Panc1 (cell line): Measurements from ENCODE around the gene RBMS1. TPM values are rescaled to one million over a fixed set of nuclear protein-coding genes. Genes with fewer than 3 reads are reported as not detected.

Source experiments
- ATAC-seq: fragments of 200-7000 bp; cut with Tn5 transposase; 2 replicates; pipeline ENCODE4 v1.9.1; 2020; ENCODE audit warnings: mild to moderate bottlenecking, moderate library complexity
- BruUV-seq: library from RNA; stranded (reverse); fragments of 400-500 nt; replicated peaks from 2 replicates; lab custom pipeline; 2021; lab: Mats Ljungman, UMichigan
- CTCF ChIA-PET: fragments of 300-600 bp; sonication (Branson Sonifier 250); formaldehyde crosslinking; loops from one replicate; lab custom pipeline; 2022; ENCODE audit warnings: antibody characterized with exemption; lab: Charles Lee
- POLR2A ChIA-PET: fragments of 300-600 bp; sonication (Branson Sonifier 250); formaldehyde crosslinking; loops from one replicate; lab custom pipeline; 2022; ENCODE audit warnings: antibody characterized with exemption; lab: Charles Lee
- DNase-seq: peaks from one replicate; pipeline ENCODE4 v3.0.0-alpha.2; 2010; ENCODE audit warnings: low read depth, low spot score
- H3K27ac ChIP-seq: 2 replicates; pipeline ENCODE4 v1.5.1; 2011; ENCODE audit warnings: mild to moderate bottlenecking, low read length, inconsistent platforms
- H3K27me3 ChIP-seq: fragments of 200-500 bp; sonication (Bioruptor generic); 2 replicates; pipeline ENCODE4 v1.6.0; 2014; ENCODE audit warnings: low read length, inconsistent platforms; ENCODE audit not compliant: control insufficient read depth, insufficient read depth
- H3K36me3 ChIP-seq: fragments of 200-500 bp; sonication (Bioruptor generic); 2 replicates; pipeline ENCODE4 v1.5.1; 2014; ENCODE audit warnings: inconsistent platforms, mild to moderate bottlenecking, low read length, moderate library complexity; ENCODE audit not compliant: control insufficient read depth, insufficient read depth
- H3K4me1 ChIP-seq: 2 replicates; pipeline ENCODE4 v1.5.1; 2011; ENCODE audit warnings: inconsistent platforms, mild to moderate bottlenecking, low read length, moderate library complexity; ENCODE audit not compliant: control insufficient read depth, insufficient read depth
- H3K4me3 ChIP-seq, 2 experiments: 2 replicates each; pipeline ENCODE4 v1.5.1; 2011 to 2012; ENCODE audit warnings: low read depth in 2 of 2, low read length in 2 of 2, mild to moderate bottlenecking in 2 of 2, inconsistent platforms in 1 of 2, moderate library complexity in 1 of 2
- H3K9me3 ChIP-seq: fragments of 200-500 bp; sonication (Bioruptor generic); 2 replicates; pipeline ENCODE4 v1.5.1; 2014; ENCODE audit warnings: low read depth, mild to moderate bottlenecking, inconsistent platforms, low read length, moderate library complexity; ENCODE audit not compliant: control insufficient read depth, insufficient read depth
- POLR2AphosphoS5 ChIP-seq: IDR thresholded peaks from 2 replicates; pipeline ENCODE4 v1.6.1; 2012; ENCODE audit warnings: mild to moderate bottlenecking, low read depth, low read length, moderate library complexity
- SIN3A ChIP-seq: IDR thresholded peaks from 2 replicates; pipeline ENCODE4 v1.6.1; 2012; ENCODE audit warnings: low read depth, mild to moderate bottlenecking, low read length, moderate library complexity, borderline replicate concordance; ENCODE audit not compliant: insufficient read depth
- TCF7L2 ChIP-seq: IDR thresholded peaks from 2 replicates; pipeline ENCODE4 v1.6.1; 2011; ENCODE audit warnings: mild to moderate bottlenecking, low read depth, low read length, inconsistent platforms
- in situ Hi-C: cut with HindIII; loops from 2 replicates; pipeline ENCODE4 v1.10.0; 2016; ENCODE audit warnings: low sequenced_read_pairs, low pct_unique_long_range_greater_than_20kb
- intact Hi-C: fragments of 100-400 bp; cut with micrococcal nuclease; formaldehyde crosslinking; loops from one replicate; pipeline ENCODE4 v1.10.0; 2022; ENCODE audit not compliant: unreplicated experiment
- total RNA-seq: library from RNA; stranded (reverse); gene quantifications from one replicate; pipeline ENCODE4 v1.2.1, GENCODE V29; 2021; ENCODE audit not compliant: unreplicated experiment
- TF ChIP-seq, protein P1 (sequence below): fragments of 450-650 bp; IDR thresholded peaks from 2 replicates; pipeline ENCODE4 v1.5.1; 2017; ENCODE audit warnings: mild to moderate bottlenecking
- TF ChIP-seq, protein P2 (sequence below), 2 experiments: IDR thresholded peaks; 2 replicates each; pipeline ENCODE4 v1.6.1; 2011 to 2012; ENCODE audit warnings: low read depth in 2 of 2, control low read depth in 1 of 2, low read length in 1 of 2, mild to moderate bottlenecking in 1 of 2, moderate library complexity in 1 of 2; ENCODE audit not compliant: insufficient read depth in 1 of 2

The RBMS1 gene
- total RNA-seq, 1 experiment from 2014 or later: 67.0 TPM

DNA sequence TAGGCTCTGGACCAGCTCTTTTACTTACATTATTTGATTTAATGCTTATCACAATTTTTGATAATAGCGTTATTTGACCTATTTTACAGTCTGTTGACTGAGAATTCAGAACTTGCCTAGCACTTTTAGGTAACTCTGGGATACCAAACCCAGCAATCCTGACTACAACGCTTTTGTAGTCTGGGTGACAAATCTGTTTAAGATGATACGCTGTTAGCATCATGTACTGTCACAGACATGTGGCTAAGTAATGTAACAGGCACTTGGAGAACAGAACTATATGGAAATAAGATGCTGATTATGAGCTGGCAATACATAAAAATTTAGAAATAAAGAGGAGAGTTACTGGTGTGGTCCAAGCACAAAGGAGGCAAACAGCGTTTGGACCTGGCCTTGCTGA lies 130.6 kb downstream of the RBMS1 start:
- no peak overlapping the region for H3K4me3 ChIP-seq
- in situ Hi-C loops (no loop called here), intact Hi-C loops (no loop called here)
- no peak overlapping the region for H3K27ac ChIP-seq
- no peaks in the 10 kb centered on the region for H3K9me3 ChIP-seq
- ATAC-seq (no peak), DNase-seq (no peak)
- no TSS peak for BruUV-seq
- TF ChIP-seq, protein P1, sequence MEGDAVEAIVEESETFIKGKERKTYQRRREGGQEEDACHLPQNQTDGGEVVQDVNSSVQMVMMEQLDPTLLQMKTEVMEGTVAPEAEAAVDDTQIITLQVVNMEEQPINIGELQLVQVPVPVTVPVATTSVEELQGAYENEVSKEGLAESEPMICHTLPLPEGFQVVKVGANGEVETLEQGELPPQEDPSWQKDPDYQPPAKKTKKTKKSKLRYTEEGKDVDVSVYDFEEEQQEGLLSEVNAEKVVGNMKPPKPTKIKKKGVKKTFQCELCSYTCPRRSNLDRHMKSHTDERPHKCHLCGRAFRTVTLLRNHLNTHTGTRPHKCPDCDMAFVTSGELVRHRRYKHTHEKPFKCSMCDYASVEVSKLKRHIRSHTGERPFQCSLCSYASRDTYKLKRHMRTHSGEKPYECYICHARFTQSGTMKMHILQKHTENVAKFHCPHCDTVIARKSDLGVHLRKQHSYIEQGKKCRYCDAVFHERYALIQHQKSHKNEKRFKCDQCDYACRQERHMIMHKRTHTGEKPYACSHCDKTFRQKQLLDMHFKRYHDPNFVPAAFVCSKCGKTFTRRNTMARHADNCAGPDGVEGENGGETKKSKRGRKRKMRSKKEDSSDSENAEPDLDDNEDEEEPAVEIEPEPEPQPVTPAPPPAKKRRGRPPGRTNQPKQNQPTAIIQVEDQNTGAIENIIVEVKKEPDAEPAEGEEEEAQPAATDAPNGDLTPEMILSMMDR: no peak
- TF ChIP-seq, protein P2, sequence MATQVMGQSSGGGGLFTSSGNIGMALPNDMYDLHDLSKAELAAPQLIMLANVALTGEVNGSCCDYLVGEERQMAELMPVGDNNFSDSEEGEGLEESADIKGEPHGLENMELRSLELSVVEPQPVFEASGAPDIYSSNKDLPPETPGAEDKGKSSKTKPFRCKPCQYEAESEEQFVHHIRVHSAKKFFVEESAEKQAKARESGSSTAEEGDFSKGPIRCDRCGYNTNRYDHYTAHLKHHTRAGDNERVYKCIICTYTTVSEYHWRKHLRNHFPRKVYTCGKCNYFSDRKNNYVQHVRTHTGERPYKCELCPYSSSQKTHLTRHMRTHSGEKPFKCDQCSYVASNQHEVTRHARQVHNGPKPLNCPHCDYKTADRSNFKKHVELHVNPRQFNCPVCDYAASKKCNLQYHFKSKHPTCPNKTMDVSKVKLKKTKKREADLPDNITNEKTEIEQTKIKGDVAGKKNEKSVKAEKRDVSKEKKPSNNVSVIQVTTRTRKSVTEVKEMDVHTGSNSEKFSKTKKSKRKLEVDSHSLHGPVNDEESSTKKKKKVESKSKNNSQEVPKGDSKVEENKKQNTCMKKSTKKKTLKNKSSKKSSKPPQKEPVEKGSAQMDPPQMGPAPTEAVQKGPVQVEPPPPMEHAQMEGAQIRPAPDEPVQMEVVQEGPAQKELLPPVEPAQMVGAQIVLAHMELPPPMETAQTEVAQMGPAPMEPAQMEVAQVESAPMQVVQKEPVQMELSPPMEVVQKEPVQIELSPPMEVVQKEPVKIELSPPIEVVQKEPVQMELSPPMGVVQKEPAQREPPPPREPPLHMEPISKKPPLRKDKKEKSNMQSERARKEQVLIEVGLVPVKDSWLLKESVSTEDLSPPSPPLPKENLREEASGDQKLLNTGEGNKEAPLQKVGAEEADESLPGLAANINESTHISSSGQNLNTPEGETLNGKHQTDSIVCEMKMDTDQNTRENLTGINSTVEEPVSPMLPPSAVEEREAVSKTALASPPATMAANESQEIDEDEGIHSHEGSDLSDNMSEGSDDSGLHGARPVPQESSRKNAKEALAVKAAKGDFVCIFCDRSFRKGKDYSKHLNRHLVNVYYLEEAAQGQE (IDR thresholded peaks at IDR 0.05; ENCODE audit: insufficient read depth in 1 of 2, low read depth in 2 of 2, low read length in 1 of 2): no peak
- no peak for TF ChIP-seq TCF7L2
- no peak for TF ChIP-seq SIN3A
- TF ChIP-seq POLR2AphosphoS5: no peak
- H3K36me3 ChIP-seq: no peaks in the 10 kb centered on the region; the same call in none of the 2 replicates
- CTCF ChIA-PET: no interaction called here
- POLR2A ChIA-PET: interaction anchor here (0.7 kb wide), 1 partner anchor 24 kb away, joined by 3 read pairs; no protein-coding TSS in a partner anchor
- H3K4me1 ChIP-seq: peaks cover 8% of the 10 kb centered on the region; the same call in 1 of the 2 replicates
- no peaks in the 10 kb centered on the region for H3K27me3 ChIP-seq

DNA sequence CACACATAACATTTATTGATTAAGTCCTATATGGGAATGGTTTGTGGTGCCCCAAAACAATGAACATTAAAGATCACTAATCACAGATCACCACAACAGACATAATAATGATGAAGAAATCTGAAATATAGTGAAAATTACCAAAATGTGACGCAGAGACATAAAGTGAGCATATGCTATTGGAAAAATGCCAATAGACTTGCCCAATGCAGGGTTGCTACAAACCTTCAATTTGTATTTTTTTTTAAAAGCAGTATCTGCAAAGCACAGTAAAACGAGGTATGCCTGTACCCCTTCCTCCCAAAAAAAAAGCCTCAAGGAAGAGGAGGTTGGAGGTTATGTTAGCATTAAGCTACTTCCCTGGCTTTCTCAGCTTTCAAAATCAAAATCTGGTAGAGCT lies 131.1 kb downstream of the RBMS1 start:
- no peak for DNase-seq
- no peak for ATAC-seq
- no TSS peak for BruUV-seq
- no peak overlapping the region for H3K4me3 ChIP-seq
- intact Hi-C loops: no loop called here
- H3K27me3 ChIP-seq: no peaks in the 10 kb centered on the region
- ChIA-PET CTCF (no interaction called here), POLR2A (interaction anchor here (0.7 kb wide), 1 partner anchor 24 kb away, joined by 3 read pairs; no protein-coding TSS in a partner anchor)
- in situ Hi-C loops: no loop called here
- H3K4me1 ChIP-seq: peaks cover 3% of the 10 kb centered on the region; the same call in 1 of the 2 replicates
- no peaks in the 10 kb centered on the region; the same call in none of the 2 replicates for H3K36me3 ChIP-seq
- no peaks in the 10 kb centered on the region for H3K9me3 ChIP-seq
- H3K27ac ChIP-seq: no peak overlapping the region
- TF ChIP-seq TCF7L2: no peak
- TF ChIP-seq, protein P2 (IDR thresholded peaks at IDR 0.05; ENCODE audit: insufficient read depth in 1 of 2, low read depth in 2 of 2, low read length in 1 of 2): no peak
- TF ChIP-seq, protein P1: no peak
- no peak for TF ChIP-seq POLR2AphosphoS5
- TF ChIP-seq SIN3A: no peak
